Amygdala (tissue), 56 donors: ENCODE results near the gene SBDS.
"Not testable (repeated sequence)": the region's sequence is repeated elsewhere in the genome, so short reads cannot be mapped to it uniquely, and the experiment has no call there.

Experiments used
- DNase-seq, 56 donors: peaks; one replicate each; lab custom pipeline; 2025; lab: John Stamatoyannopoulos, UW

Gene SBDS

GRCh38 chr7:66996444-66997191, 1.2 kb upstream of the SBDS start, which contains the start of gene TYW1:
Gene TYW1, plus strand, starts transcription at chr7:66996833. Its CDS starts 146 bp downstream, at chr7:66996979.
- peak; percentile 39 to 99 (median 97) for DNase-seq

GRCh38 chr7:66994691-66995049, 716 bp downstream of the SBDS start:
- peak in 41 of 56 donors; percentile 1 to 59 (median 17) for DNase-seq

GRCh38 chr7:66994051-66994450, 1.3 kb downstream of the SBDS start:
- DNase-seq, result not testable (repeated sequence)

- not testable (repeated sequence) for DNase-seq
Measured at GRCh38 chr7:66989552-66989951, 5.8 kb downstream of the SBDS start.

GRCh38 chr7:66980336-66980735, 15.1 kb downstream of the SBDS start:
- not testable (repeated sequence) for DNase-seq

GRCh38 chr7:66979013-66979412, 16.4 kb downstream of the SBDS start:
- DNase-seq, result not testable (repeated sequence)

- DNase-seq, result not testable (repeated sequence)
Measured at GRCh38 chr7:66978312-66978711, 17.1 kb downstream of the SBDS start.

GRCh38 chr7:66974986-66975590, 20.3 kb downstream of the SBDS start:
- DNase-seq, result no peak

GRCh38 chr7:66970310-66970709, 25.1 kb downstream of the SBDS start:
- no peak for DNase-seq

GRCh38 chr7:66969001-66969400, 26.4 kb downstream of the SBDS start:
- DNase-seq, result not testable (repeated sequence)

GRCh38 chr7:66967029-66967428, 28.4 kb downstream of the SBDS start:
- no peak for DNase-seq

- no peak for DNase-seq
Measured at GRCh38 chr7:66964411-66964810, 31.0 kb downstream of the SBDS start.

GRCh38 chr7:66961096-66961495, 34.3 kb downstream of the SBDS start:
- DNase-seq, result no peak

- no peak for DNase-seq
Measured at GRCh38 chr7:66960192-66960591, 35.2 kb downstream of the SBDS start.

- no peak for DNase-seq
Measured at GRCh38 chr7:66958538-66959350, 36.6 kb downstream of the SBDS start.

- DNase-seq, result no peak
Measured at GRCh38 chr7:66957595-66958290, 37.6 kb downstream of the SBDS start.

GRCh38 chr7:66953044-66953427, 42.4 kb downstream of the SBDS start:
- DNase-seq, result no peak

- no peak for DNase-seq
Measured at GRCh38 chr7:66952343-66953043, 42.9 kb downstream of the SBDS start.

GRCh38 chr7:66950763-66951162, 44.6 kb downstream of the SBDS start:
- DNase-seq, result peak in 47 of 56 donors; percentile 1 to 81 (median 49)

GRCh38 chr7:66950311-66950710, 45.1 kb downstream of the SBDS start:
- DNase-seq, result no peak
